Stimulated activated naive CD4-positive, alpha-beta T cell (primary cell): ENCODE results near the gene ATP6V0E2.

ENCODE experiments used
- DNase-seq, 6 experiments: peaks; one replicate each; lab custom pipeline; 2025; lab: John Stamatoyannopoulos, UW

Gene ATP6V0E2

GRCh38 chr7:149864023-149864422 lies 9.7 kb upstream of the ATP6V0E2 start:
- DNase-seq: no peak

DNA sequence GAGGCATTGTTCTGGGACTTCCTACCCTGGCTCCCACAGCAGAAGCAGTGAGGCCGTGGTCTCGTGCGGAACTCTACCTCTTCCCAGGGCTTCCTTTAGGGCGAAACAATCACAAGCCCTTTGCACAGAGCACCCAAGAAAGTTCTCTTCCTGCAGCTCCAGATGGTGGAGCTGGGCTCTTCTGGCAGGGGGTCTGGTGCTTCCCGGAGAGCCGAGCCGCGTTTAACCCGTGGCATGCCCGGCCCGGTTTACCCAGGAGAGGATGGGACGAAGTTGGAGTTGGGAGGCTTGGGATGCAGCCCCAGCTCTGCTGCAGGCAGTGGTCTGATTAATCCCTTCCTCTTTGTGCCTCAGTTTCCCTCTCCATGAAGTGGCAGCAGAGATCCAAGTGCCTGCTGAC lies 9.0 kb upstream of the ATP6V0E2 start:
- no peak for DNase-seq

DNA sequence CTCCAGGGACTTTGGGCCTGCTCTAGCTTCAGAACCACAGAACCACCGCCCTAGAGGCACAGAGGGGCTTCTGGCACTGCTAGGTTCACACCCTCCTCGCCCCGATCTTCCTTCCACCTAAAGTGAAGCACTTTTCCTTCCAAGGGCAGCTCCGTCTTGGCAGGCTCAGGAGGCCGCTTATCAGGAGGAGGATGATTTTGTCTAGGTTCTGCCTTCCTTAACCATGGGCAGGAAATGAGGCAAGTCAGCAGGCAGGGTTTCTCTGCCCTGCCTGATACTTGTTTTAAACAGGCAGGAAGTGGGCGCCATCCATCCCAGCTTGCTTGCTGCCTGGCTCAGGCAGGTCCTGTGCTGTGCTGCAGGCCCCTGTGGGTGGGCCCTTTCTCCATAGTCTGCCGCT lies 8.3 kb upstream of the ATP6V0E2 start:
- DNase-seq: peak; percentile 37 to 75 (median 54)

DNA sequence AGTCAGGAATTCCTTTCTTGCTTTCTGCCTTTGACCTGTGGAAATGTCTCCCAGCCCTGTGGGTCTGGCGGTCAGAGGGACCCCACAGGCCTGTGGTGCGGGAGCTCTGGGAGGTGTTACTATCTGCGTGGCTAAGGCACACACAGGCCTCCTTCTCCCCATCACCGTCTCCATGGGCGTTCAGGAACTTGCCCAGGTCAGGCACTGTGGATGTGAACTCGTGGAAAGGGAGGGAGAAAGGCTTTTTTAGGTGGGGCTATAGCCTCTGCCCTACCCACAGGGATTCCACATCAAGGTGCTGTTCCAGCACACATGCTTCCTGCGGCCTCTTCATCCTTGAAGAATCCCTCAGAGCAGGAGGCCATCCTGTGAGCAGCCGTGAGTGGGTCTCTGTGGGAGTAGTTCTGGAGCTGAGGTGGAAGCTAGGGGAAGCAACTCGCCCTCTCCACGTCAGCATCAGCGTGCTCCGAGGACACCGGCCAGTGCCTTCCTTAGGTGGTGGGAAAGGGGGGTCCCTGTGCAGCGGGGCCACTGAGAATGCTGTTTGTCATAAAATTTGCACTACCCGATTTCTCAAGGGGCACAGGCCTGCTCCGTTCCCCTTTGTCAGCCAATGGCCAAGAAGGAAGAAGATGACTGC lies 7.5 kb upstream of the ATP6V0E2 start:
- DNase-seq: peak in 1 of 6 experiments; percentile 6

GRCh38 chr7:149866779-149867447 lies 6.9 kb upstream of the ATP6V0E2 start:
- DNase-seq: peak in 2 of 6 experiments; percentile 14 to 17

- DNase-seq: no peak
Measured at GRCh38 chr7:149867762-149868622, 5.8 kb upstream of the ATP6V0E2 start.

DNA sequence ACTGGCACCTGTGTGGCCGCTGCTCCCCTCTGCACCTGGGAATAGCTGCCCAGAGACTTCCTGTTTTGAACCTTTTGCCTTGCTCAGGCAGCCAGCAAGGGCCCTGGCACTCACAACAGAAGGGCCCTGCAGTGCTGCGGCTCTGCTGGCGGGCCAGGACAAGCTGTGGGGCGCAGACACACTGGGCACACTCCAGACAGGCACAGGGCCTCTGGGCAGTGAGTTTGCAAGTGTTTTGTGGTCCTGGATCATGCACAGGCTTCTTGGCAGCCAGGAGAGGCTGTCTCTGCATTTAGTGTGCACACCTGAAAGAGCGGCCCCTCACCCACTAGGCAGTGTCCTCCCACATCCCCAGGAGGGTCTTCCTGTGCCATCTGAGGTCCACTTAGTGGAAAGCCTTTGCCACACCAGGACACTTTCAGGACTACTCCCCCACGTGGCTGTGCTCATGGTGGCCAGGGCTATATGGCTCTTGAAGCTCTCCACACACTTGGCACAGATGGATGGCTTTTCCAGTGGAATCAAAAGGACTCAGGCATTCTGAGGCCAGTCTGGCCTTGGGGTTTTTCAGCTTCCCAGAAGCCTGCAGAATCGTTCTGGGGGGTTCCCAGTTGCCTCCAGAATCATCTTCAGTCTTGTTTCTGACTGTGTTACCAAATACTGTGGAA lies 5.0 kb upstream of the ATP6V0E2 start:
- peak in 1 of 6 experiments; percentile 10 for DNase-seq

- no peak for DNase-seq
Measured at GRCh38 chr7:149869291-149869650, 4.5 kb upstream of the ATP6V0E2 start.

DNA sequence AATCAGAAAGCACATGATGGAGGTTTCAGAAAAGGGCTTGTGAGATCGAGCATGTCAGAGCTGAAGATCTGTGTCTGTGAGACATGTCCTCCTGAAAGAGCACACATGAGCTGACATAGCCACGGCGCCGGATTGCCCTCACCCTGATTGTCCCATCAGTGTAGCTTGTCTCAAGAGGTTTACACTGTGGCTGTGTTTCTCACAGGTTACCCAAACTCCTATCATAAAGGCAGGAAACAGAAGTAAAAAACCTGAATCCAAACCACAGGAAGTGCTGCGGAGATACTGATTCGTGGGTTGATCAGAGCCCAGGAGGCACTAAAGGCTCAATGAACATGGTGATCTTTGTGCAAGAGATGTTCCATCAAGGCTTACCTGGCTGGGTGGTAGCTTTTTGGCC lies 3.9 kb upstream of the ATP6V0E2 start:
- DNase-seq: peak; percentile 18 to 77 (median 51)

- peak in 1 of 6 experiments; percentile 33 for DNase-seq
Measured at GRCh38 chr7:149870274-149870673, 3.5 kb upstream of the ATP6V0E2 start.

GRCh38 chr7:149870701-149871483 lies 2.9 kb upstream of the ATP6V0E2 start:
- DNase-seq: peak in 3 of 6 experiments; percentile 16 to 36 (median 24)

DNA sequence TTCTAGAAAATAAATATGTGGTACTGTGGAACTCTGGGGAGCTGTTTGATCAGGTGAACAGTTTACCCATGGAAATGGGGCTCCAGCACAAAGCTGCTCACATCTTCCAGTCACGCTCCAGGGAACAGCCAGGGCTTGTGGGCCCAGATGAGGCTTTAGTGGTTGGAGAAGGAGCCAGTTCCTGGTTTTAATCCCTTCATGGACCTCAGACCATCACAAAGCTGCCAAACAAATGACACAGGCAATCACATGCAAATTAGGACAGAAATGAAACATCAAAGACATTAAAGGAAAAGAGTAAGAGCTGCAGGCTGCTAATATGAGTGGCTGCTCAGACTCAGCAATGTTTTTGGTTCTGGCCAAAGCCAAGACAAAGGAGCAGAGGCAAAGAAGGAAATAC lies 2.2 kb upstream of the ATP6V0E2 start:
- DNase-seq: peak in 2 of 6 experiments; percentile 25 to 32

- DNase-seq: peak in 3 of 6 experiments; percentile 20 to 42 (median 21)
Measured at GRCh38 chr7:149872419-149873073, 1.2 kb upstream of the ATP6V0E2 start.

DNA sequence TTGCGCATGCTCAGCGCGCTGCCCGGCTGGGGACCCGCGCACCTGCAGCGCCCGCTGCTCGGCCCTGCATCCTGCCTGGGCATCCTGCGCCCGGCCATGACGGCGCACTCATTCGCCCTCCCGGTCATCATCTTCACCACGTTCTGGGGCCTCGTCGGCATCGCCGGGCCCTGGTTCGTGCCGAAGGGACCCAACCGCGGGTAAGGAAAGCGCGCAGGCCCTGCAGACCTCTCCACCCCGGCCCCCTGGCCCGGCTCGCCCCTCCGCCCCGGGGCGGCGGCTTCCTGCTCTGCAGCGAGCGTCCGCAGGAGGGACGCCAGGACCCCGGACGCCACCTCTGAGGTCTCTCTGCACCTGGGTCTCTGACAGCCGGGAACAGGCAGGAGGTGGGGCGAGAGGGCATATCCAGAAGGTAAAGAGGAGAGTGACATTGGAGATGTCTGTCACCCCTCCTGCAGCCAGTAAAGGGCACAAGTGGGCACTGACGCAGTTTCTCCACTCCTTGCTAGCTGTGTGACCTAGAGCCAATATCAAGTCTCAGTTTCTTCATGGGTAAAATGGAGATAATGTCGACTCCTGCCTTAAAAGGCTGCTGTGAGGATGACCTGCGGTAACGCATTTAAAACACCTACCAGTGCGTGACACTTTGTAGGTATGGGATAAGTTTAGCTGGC lies 338 bp downstream of the ATP6V0E2 start:
- DNase-seq: peak in 1 of 6 experiments; percentile 24

GRCh38 chr7:149874644-149875028 lies 867 bp downstream of the ATP6V0E2 start:
- no peak for DNase-seq

DNA sequence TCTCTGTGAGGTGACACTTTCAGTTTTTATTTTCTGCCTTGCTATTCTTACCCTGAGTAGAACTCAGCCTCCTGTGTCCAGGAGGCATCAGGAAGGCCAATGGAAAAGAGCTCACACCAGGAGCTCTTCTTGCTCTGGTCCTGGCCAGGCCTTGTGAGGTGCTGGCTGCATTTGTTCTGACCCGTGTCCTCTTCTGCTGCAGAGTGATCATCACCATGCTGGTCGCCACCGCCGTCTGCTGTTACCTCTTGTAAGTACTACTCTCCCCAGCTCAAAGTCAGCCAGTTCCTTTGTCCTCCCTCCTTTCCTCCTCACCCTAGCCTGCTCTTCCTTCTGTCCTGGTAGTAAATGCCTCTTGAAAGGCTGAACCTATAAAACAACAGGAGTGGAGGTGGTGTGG lies 1.6 kb downstream of the ATP6V0E2 start:
- no peak for DNase-seq

- no peak for DNase-seq
Measured at GRCh38 chr7:149877890-149878522, 4.2 kb downstream of the ATP6V0E2 start.

DNA sequence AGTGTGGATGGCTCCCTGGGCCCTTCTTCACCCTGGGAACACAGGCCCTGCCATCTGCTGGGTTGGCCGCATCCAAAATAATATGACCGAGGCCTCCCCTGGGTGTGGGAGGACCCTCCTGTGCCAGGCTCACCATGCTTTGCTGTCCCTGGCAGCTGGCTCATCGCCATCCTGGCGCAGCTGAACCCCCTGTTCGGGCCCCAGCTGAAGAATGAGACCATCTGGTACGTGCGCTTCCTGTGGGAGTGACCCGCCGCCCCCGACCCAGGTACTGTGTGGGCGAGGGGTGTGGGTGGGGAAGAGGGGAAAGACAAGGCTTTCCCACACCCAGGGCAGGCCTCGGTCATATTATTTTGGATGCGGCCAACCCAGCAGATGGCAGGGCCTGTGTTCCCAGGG lies 4.8 kb downstream of the ATP6V0E2 start:
- DNase-seq: no peak

- no peak for DNase-seq
Measured at GRCh38 chr7:149879271-149879743, 5.5 kb downstream of the ATP6V0E2 start.
